GM20000 (cell line): ENCODE measurements around the gene VTI1A.

Experiments
- DNase-seq: peaks from one replicate; pipeline ENCODE4 v3.0.0; 2012; ENCODE audit warnings: low spot score
- CTCF ChIP-seq: IDR thresholded peaks from 2 replicates; pipeline ENCODE4 v1.5.1; 2012; ENCODE audit warnings: mild to moderate bottlenecking, control low read depth; ENCODE audit errors: extremely low read depth, missing control alignments

Gene VTI1A

GRCh38 chr10:112619556-112619955 is 172.5 kb downstream of the VTI1A start:
- DNase-seq: no peak
- TF ChIP-seq CTCF: no peak

GRCh38 chr10:112622786-112623185 is 175.8 kb downstream of the VTI1A start:
- DNase-seq: no peak
- TF ChIP-seq CTCF: no peak

- DNase-seq: no peak
- no peak for TF ChIP-seq CTCF
Measured at GRCh38 chr10:112624546-112625048, 177.6 kb downstream of the VTI1A start.

GRCh38 chr10:112628951-112629609 is 182.1 kb downstream of the VTI1A start:
- no peak for DNase-seq
- TF ChIP-seq CTCF: no peak

GRCh38 chr10:112631501-112632400 is 184.7 kb downstream of the VTI1A start:
- no peak for TF ChIP-seq CTCF
- no peak for DNase-seq

GRCh38 chr10:112634096-112634830 is 187.2 kb downstream of the VTI1A start:
- TF ChIP-seq CTCF: no peak
- DNase-seq: no peak
